Central memory CD8-positive, alpha-beta T cell (primary cell): ENCODE results near the gene PFKFB2.

ENCODE experiments used
- ATAC-seq: fragments of 150-1000 bp; cut with Tn5 transposase; replicated peaks from 2 replicates; pipeline ENCODE4 v1.10.0; 2022; ENCODE audit warnings: mild to moderate bottlenecking, moderate FRiP score, moderate number of reproducible peaks; ENCODE audit not compliant: poor library complexity, severe bottlenecking; ENCODE audit errors: extremely low read depth
- DNase-seq, 2 donors: peaks; one replicate each; pipeline ENCODE4 v3.0.0; 2021; ENCODE audit warnings: low spot score in 2 of 2
- H3K27ac Mint-ChIP-seq: one replicate; pipeline ENCODE4 v1.8.0; 2022; ENCODE audit warnings: low read depth, mild to moderate bottlenecking, moderate library complexity, mixed read lengths
- H3K27me3 Mint-ChIP-seq: one replicate; pipeline ENCODE4 v1.8.0; 2022; ENCODE audit warnings: mixed read lengths
- H3K36me3 Mint-ChIP-seq: one replicate; pipeline ENCODE4 v1.8.0; 2022; ENCODE audit warnings: mild to moderate bottlenecking, moderate library complexity, mixed read lengths; ENCODE audit not compliant: insufficient read depth
- H3K4me1 Mint-ChIP-seq: one replicate; pipeline ENCODE4 v1.8.0; 2022; ENCODE audit warnings: mixed read lengths
- H3K4me3 Mint-ChIP-seq: one replicate; pipeline ENCODE4 v1.8.0; 2022; ENCODE audit warnings: mild to moderate bottlenecking, moderate library complexity, mixed read lengths
- H3K9me3 Mint-ChIP-seq: one replicate; pipeline ENCODE4 v1.8.0; 2022; ENCODE audit warnings: mixed read lengths

Gene PFKFB2

GRCh38 chr1:207025146-207025880 is 27.8 kb upstream of the PFKFB2 start:
- DNase-seq, result no peak
- no peak for ATAC-seq
- Mint-ChIP-seq H3K4me1 (no peaks in the 10 kb centered on the region), H3K27ac (no peak overlapping the region), H3K36me3 (peaks cover 1% of the 10 kb centered on the region), H3K9me3 (no peaks in the 10 kb centered on the region), H3K4me3 (no peak overlapping the region), H3K27me3 (peaks cover 74% of the 10 kb centered on the region)

DNA sequence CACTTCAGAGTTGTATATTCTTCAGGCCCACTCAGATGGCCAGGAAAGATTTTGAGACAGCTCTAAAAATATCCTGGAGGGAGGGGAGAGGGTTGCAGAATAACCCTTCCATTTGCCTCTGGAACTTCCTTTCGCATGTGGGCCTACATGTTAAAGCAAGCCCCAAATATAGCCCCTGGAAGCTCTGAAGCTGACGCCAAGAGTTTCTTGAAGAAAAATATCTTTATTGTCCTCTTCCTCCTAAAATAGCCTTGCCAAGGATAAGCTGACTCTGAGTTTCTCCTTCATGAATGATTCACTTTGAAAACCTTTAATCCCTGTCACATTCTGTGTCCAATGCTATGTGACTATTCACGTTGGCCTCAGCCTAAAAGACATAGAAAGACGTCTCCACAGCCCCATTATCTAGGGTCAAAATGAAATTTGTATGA is 27.0 kb upstream of the PFKFB2 start:
- Mint-ChIP-seq H3K4me1 (no peaks in the 10 kb centered on the region), H3K27me3 (peaks cover 75% of the 10 kb centered on the region), H3K9me3 (no peaks in the 10 kb centered on the region), H3K36me3 (peaks cover 1% of the 10 kb centered on the region), H3K4me3 (no peak overlapping the region), H3K27ac (no peak overlapping the region)
- no peak for DNase-seq
- ATAC-seq, result no peak

GRCh38 chr1:207027206-207027777 is 25.8 kb upstream of the PFKFB2 start:
- Mint-ChIP-seq H3K27me3 (peaks cover 84% of the 10 kb centered on the region), H3K4me1 (no peaks in the 10 kb centered on the region), H3K36me3 (peaks cover 1% of the 10 kb centered on the region), H3K27ac (no peak overlapping the region), H3K9me3 (no peaks in the 10 kb centered on the region), H3K4me3 (no peak overlapping the region)
- ATAC-seq, result no peak
- no peak for DNase-seq

DNA sequence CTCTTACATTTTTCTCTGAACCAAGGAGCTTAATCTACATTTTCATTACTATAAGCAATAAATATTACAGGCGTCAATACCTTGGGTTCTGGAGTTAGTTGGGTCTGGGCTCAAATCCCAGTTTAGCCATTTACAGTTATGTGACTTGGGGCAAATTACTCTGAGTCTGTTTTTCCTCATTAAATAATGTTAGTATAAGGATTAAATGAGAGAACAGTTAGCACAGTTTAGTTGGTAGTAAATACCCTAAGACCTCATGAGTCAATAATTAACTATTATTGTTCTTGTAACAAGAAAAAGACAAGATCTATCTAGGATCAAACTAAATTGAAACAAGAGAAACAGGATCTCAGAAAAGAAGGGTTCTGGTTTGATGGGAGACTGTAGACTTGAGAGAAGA is 25.2 kb upstream of the PFKFB2 start:
- no peak for DNase-seq
- no peak for ATAC-seq
- no peak overlapping the region for H3K4me3 Mint-ChIP-seq
- H3K9me3 Mint-ChIP-seq, result no peaks in the 10 kb centered on the region
- H3K4me1 Mint-ChIP-seq, result no peaks in the 10 kb centered on the region
- H3K27ac Mint-ChIP-seq, result no peak overlapping the region
- peaks cover 90% of the 10 kb centered on the region for H3K27me3 Mint-ChIP-seq
- peaks cover 1% of the 10 kb centered on the region for H3K36me3 Mint-ChIP-seq

GRCh38 chr1:207028884-207029650 is 24.0 kb upstream of the PFKFB2 start:
- Mint-ChIP-seq H3K4me3 (no peak overlapping the region), H3K9me3 (no peaks in the 10 kb centered on the region), H3K4me1 (no peaks in the 10 kb centered on the region), H3K27me3 (peaks cover 98% of the 10 kb centered on the region), H3K36me3 (peaks cover 1% of the 10 kb centered on the region), H3K27ac (no peak overlapping the region)
- DNase-seq (no peak), ATAC-seq (no peak)

DNA sequence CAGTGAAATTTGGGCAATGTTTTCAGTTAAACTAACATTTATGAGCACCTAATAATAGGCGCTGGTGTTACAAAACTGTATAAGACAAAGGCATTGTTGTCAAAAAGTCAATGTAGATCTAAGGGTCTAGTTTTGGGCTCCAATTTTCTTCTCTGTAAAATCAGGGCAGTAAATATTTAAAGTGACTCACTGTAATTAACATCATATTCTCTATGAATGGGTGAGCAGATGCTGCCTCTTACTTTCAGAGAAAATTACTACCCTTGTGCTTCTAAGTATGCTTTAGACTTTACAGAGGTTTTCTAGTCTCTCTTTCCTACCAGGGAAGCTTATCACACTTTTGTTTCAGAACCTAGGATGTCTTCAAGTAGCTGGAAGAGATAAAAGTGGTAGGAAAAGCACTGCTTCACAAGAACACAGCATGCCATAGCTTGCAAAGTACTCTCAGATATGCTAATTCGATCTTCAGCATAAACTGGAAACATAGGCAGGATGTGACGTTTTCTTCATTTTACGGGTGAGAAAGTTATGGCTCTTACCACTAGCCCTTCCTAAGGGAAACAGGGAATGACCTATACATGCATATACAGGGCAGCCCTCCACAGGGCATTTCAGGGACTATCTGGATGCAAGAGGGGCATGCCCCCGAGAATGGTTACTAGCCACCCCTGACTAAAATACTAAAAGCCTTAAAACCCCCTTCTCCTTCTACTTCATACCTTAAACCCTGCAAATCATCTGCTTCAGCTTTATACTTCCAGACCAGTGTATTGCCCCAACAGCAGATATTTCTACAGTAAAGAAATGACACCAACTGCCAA is 23.2 kb upstream of the PFKFB2 start:
- ATAC-seq (no peak), DNase-seq (no peak)
- Mint-ChIP-seq H3K36me3 (no peaks in the 10 kb centered on the region), H3K4me1 (no peaks in the 10 kb centered on the region), H3K27ac (no peak overlapping the region), H3K27me3 (peaks cover 98% of the 10 kb centered on the region), H3K9me3 (no peaks in the 10 kb centered on the region), H3K4me3 (no peak overlapping the region)

DNA sequence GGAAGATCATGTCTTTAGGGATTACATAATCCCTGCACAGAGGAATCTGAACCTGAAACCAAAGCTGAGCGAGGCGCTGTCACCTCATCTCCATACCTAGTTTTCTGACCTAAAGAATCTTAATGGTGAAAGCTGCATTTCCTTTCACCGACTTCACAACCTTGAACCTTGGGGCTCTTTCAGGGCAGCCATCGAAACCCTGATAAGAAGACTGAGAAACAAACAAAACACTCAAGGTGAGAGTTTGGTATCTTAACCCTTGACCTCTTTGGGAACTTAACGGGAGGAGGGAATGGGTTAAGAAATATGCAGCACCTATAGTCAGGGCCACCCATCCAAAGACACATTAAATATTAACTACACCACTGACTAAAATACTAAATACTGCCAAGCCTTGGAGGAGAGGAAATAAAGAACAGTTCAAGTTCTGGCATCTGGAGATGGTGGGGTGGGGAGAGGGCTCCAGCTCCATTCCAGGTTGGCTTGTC is 22.5 kb upstream of the PFKFB2 start:
- no peak overlapping the region for H3K27ac Mint-ChIP-seq
- DNase-seq (no peak), ATAC-seq (no peak)

DNA sequence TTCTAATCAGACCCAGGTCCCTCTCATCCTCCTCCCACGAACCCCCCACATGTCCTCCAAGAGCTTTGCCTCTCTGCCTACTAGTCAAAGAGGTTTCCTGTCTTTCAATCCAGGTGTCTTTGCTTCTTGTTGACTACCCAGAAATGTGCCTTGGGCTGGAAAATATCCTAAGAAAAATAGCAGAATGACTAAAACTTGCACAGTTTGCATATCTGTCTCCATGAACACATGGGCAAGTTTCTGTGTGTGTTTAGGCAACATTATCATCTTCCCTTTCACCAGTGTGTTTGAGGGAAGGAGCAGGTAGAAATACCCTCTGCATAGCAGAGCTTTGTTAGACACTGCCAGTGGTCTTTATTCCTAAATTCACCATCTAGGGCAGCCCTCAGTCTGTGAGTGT is 22.1 kb upstream of the PFKFB2 start:
- H3K4me3 Mint-ChIP-seq, result no peak overlapping the region
- H3K27ac Mint-ChIP-seq, result no peak overlapping the region
- no peaks in the 10 kb centered on the region for H3K9me3 Mint-ChIP-seq
- DNase-seq, result no peak
- H3K27me3 Mint-ChIP-seq, result peaks cover 96% of the 10 kb centered on the region
- H3K4me1 Mint-ChIP-seq, result no peaks in the 10 kb centered on the region
- no peak for ATAC-seq
- no peaks in the 10 kb centered on the region for H3K36me3 Mint-ChIP-seq

More for the DNA sequence above, 22.5 kb upstream of the PFKFB2 start:
- Mint-ChIP-seq H3K36me3 (no peaks in the 10 kb centered on the region), H3K27me3 (peaks cover 99% of the 10 kb centered on the region), H3K9me3 (no peaks in the 10 kb centered on the region), H3K4me3 (no peak overlapping the region), H3K4me1 (no peaks in the 10 kb centered on the region)

DNA sequence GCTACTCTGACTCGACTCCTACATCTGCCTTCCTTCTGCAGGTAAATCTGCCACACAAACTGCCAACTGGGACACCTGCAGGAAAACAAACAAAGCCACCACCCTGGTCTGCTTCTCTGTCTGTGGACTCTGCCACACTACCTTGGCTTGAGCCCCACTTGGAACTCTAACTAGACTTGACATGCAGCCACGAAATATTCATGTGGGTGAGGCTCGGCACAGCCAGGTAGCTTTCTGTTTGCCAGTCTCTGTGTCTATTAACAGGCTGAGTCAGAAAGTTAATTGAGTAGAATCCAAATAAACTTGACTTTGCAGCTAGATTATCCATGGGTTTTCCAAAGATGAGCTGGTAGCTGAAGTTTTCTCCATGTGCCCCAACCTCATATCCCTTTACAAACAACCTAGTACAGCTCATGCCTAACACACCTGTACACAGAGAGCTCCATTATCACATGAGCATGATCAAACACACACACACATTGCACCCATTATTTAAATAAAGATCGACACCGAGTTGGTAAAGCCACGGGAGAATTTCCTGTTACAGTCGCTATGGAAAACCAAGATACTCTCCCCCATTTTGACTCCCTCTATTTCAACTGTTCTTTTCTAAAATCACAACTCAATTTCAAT is 21.3 kb upstream of the PFKFB2 start:
- DNase-seq, result no peak

GRCh38 chr1:207032528-207033017 is 20.5 kb upstream of the PFKFB2 start, which contains the start of gene C1orf116:
Gene C1orf116, minus strand, starts transcription at chr1:207032756. Its CDS starts 5,158 bp downstream, at chr1:207027598.
- H3K27me3 Mint-ChIP-seq, result peaks cover 80% of the 10 kb centered on the region
- no peak for DNase-seq
- H3K36me3 Mint-ChIP-seq, result no peaks in the 10 kb centered on the region
- no peak for ATAC-seq
- H3K27ac Mint-ChIP-seq, result no peak within 1 kb of the TSS
- H3K4me1 Mint-ChIP-seq, result no peaks in the 10 kb centered on the region
- no peak within 1 kb of the TSS for H3K4me3 Mint-ChIP-seq
- H3K9me3 Mint-ChIP-seq, result no peaks in the 10 kb centered on the region

More for the DNA sequence above, 21.3 kb upstream of the PFKFB2 start:
- no peaks in the 10 kb centered on the region for H3K9me3 Mint-ChIP-seq
- H3K4me3 Mint-ChIP-seq, result no peak overlapping the region
- no peak for ATAC-seq
- H3K4me1 Mint-ChIP-seq, result no peaks in the 10 kb centered on the region
- H3K27me3 Mint-ChIP-seq, result peaks cover 89% of the 10 kb centered on the region
- no peaks in the 10 kb centered on the region for H3K36me3 Mint-ChIP-seq
- H3K27ac Mint-ChIP-seq, result no peak overlapping the region

DNA sequence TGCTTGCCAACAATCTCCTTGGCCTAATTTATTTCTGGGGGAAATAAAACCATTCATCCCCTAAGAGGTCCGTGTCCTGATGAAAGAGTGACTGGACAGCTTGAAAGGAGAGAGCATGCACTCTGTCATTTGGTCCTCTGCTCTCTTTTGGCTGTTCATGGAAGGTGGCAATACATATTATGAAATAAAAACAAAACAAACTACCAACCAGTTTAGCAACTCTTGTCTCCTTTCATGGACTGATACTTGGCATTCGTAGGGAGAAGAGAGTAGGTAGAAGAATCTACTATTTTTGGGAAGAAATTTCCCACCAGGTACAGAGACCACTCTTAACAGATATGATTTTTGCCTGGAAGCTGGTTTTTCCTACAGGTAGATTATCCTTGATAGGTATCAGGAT is 19.8 kb upstream of the PFKFB2 start:
- Mint-ChIP-seq H3K27me3 (peaks cover 73% of the 10 kb centered on the region), H3K4me3 (no peak overlapping the region), H3K4me1 (no peaks in the 10 kb centered on the region), H3K36me3 (no peaks in the 10 kb centered on the region), H3K27ac (no peak overlapping the region), H3K9me3 (no peaks in the 10 kb centered on the region)
- ATAC-seq (no peak), DNase-seq (no peak)

GRCh38 chr1:207034208-207034607 is 18.9 kb upstream of the PFKFB2 start:
- H3K36me3 Mint-ChIP-seq, result no peaks in the 10 kb centered on the region
- no peak overlapping the region for H3K27ac Mint-ChIP-seq
- ATAC-seq (no peak), DNase-seq (no peak)
- H3K4me3 Mint-ChIP-seq, result no peak overlapping the region
- peaks cover 64% of the 10 kb centered on the region for H3K27me3 Mint-ChIP-seq
- no peaks in the 10 kb centered on the region for H3K4me1 Mint-ChIP-seq
- no peaks in the 10 kb centered on the region for H3K9me3 Mint-ChIP-seq
